WTC11 (cell line): ENCODE data around the gene KIAA1671.

Experiments
- ATF2 ChIP-seq: sonication (generic); formaldehyde crosslinking; IDR thresholded peaks from 2 replicates; pipeline ENCODE4 v1.8.1; 2022; ENCODE audit warnings: low read depth, missing genetic modification reagents, borderline replicate concordance
- CREB1 ChIP-seq: sonication (generic); formaldehyde crosslinking; IDR thresholded peaks from 2 replicates; pipeline ENCODE4 v1.8.0; 2023; ENCODE audit warnings: mild to moderate bottlenecking, missing genetic modification reagents
- GTF2I ChIP-seq: fragments of 250-450 bp; sonication (Bioruptor Pico); conservative IDR thresholded peaks from 2 replicates; pipeline ENCODE4 v1.4.0; 2021; ENCODE audit warnings: mild to moderate bottlenecking
- NFATC4 ChIP-seq: fragments of 250-450 bp; sonication (Bioruptor Pico); IDR thresholded peaks from 2 replicates; pipeline ENCODE4 v1.9.0; 2021; ENCODE audit warnings: mild to moderate bottlenecking
- NFE2L1 ChIP-seq: sonication (generic); formaldehyde crosslinking; IDR thresholded peaks from 2 replicates; pipeline ENCODE4 v1.8.1; 2023; ENCODE audit warnings: missing genetic modification reagents
- RELA ChIP-seq: sonication (generic); formaldehyde crosslinking; IDR thresholded peaks from 2 replicates; pipeline ENCODE4 v1.8.1; 2022; ENCODE audit warnings: missing genetic modification reagents, mild to moderate bottlenecking, borderline replicate concordance
- SMAD4 ChIP-seq: sonication (generic); formaldehyde crosslinking; IDR thresholded peaks from 2 replicates; pipeline ENCODE4 v1.8.0; 2022; ENCODE audit warnings: mild to moderate bottlenecking, missing genetic modification reagents
- SOX15 ChIP-seq: fragments of 250-450 bp; sonication (Bioruptor Pico); IDR thresholded peaks from 2 replicates; pipeline ENCODE4 v1.9.0; 2021; ENCODE audit warnings: mild to moderate bottlenecking
- SP1 ChIP-seq: sonication (generic); formaldehyde crosslinking; conservative IDR thresholded peaks from 2 replicates; pipeline ENCODE4 v1.8.1; 2022; ENCODE audit warnings: missing genetic modification reagents
- ZNF219 ChIP-seq: sonication (generic); formaldehyde crosslinking; IDR thresholded peaks from 2 replicates; pipeline ENCODE4 v1.8.0; 2023; ENCODE audit warnings: missing genetic modification reagents, mild to moderate bottlenecking, borderline replicate concordance
- ZNF425 ChIP-seq: fragments of 250-450 bp; sonication (Bioruptor Pico); conservative IDR thresholded peaks from 2 replicates; pipeline ENCODE4 v1.9.0; 2021; ENCODE audit warnings: mild to moderate bottlenecking
- TF ChIP-seq, protein P1 (sequence below): fragments of 200-600 bp; IDR thresholded peaks from 2 replicates; pipeline ENCODE4 v1.8.0; 2022; ENCODE audit warnings: antibody characterized with exemption

GRCh38 chr22:25165785-25166184, 213.3 kb downstream of the KIAA1671 start:
- TF ChIP-seq SP1 (CRISPR knock-in tag) (no peak), CREB1 (CRISPR knock-in tag) (no peak), ZNF425 (CRISPR knock-in tag) (no peak), SMAD4 (CRISPR knock-in tag) (no peak), ZNF219 (CRISPR knock-in tag) (no peak), NFATC4 (CRISPR knock-in tag) (no peak), SOX15 (CRISPR knock-in tag) (no peak), RELA (no peak), GTF2I (CRISPR knock-in tag) (no peak), ATF2 (CRISPR knock-in tag) (no peak), NFE2L1 (CRISPR knock-in tag) (no peak)
- TF ChIP-seq, protein P1, sequence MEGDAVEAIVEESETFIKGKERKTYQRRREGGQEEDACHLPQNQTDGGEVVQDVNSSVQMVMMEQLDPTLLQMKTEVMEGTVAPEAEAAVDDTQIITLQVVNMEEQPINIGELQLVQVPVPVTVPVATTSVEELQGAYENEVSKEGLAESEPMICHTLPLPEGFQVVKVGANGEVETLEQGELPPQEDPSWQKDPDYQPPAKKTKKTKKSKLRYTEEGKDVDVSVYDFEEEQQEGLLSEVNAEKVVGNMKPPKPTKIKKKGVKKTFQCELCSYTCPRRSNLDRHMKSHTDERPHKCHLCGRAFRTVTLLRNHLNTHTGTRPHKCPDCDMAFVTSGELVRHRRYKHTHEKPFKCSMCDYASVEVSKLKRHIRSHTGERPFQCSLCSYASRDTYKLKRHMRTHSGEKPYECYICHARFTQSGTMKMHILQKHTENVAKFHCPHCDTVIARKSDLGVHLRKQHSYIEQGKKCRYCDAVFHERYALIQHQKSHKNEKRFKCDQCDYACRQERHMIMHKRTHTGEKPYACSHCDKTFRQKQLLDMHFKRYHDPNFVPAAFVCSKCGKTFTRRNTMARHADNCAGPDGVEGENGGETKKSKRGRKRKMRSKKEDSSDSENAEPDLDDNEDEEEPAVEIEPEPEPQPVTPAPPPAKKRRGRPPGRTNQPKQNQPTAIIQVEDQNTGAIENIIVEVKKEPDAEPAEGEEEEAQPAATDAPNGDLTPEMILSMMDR, result no peak
